Esophagus muscularis mucosa (tissue), 4 donors: ENCODE measurements around the gene TFAP2A.

ENCODE experiments used
- CTCF ChIP-seq, 3 experiments: fragments of 200-600 bp in 2 of 3; fragments of 450-650 bp in 1 of 3; sonication (generic) in 2 of 3; IDR thresholded peaks; one replicate each; pipeline ENCODE4 v1.5.1; 2017 to 2019; ENCODE audit warnings: antibody characterized with exemption in 3 of 3, mild to moderate bottlenecking in 2 of 3, moderate library complexity in 1 of 3
- EP300 ChIP-seq: sonication (generic); formaldehyde crosslinking; IDR thresholded peaks from one replicate; pipeline ENCODE4 v1.6.1; 2017; ENCODE audit warnings: antibody characterized with exemption
- POLR2A ChIP-seq: fragments of 450-650 bp; IDR thresholded peaks from one replicate; pipeline ENCODE4 v1.6.1; 2017; ENCODE audit warnings: antibody characterized with exemption, moderate library complexity, mild to moderate bottlenecking, low read depth
- POLR2AphosphoS5 ChIP-seq, 2 donors: sonication (generic); formaldehyde crosslinking; IDR thresholded peaks; one replicate each; pipeline ENCODE4 v1.6.1; 2017; ENCODE audit warnings: antibody characterized with exemption in 2 of 2

- no peak for TF ChIP-seq CTCF (IDR thresholded peaks at IDR 0.05)
- no peak for TF ChIP-seq POLR2A
- no peak for TF ChIP-seq POLR2AphosphoS5 (IDR thresholded peaks at IDR 0.05)
- TF ChIP-seq EP300 = no peak
Observed at GRCh38 chr6:10421158-10421920, 6.5 kb upstream of the TFAP2A start.
